BE2C (cell line): Measurements from ENCODE around the gene TRPV5.

ENCODE experiments used
- DNase-seq: peaks from one replicate; pipeline ENCODE4 v3.0.0-alpha.2; 2020
- H3K27me3 ChIP-seq: fragments of 250-450 bp; sonication (Bioruptor Pico); 2 replicates; pipeline ENCODE4 v1.5.1; 2020; ENCODE audit warnings: mild to moderate bottlenecking
- H3K36me3 ChIP-seq: fragments of 250-450 bp; sonication (Bioruptor Pico); 2 replicates; pipeline ENCODE4 v1.5.1; 2020; ENCODE audit warnings: mild to moderate bottlenecking
- H3K4me1 ChIP-seq: fragments of 250-450 bp; sonication (Bioruptor Pico); 2 replicates; pipeline ENCODE4 v1.5.1; 2020
- H3K4me3 ChIP-seq: 2 replicates; pipeline ENCODE4 v1.5.1; 2011; ENCODE audit warnings: low read depth, low read length
- H3K9me3 ChIP-seq: fragments of 250-450 bp; sonication (Bioruptor Pico); 2 replicates; pipeline ENCODE4 v1.5.1; 2020
- TF ChIP-seq, protein P1 (sequence below): IDR thresholded peaks from 2 replicates; pipeline ENCODE4 v1.5.1; 2012; ENCODE audit warnings: mild to moderate bottlenecking, low read depth, low read length

TRPV5 gene

DNA sequence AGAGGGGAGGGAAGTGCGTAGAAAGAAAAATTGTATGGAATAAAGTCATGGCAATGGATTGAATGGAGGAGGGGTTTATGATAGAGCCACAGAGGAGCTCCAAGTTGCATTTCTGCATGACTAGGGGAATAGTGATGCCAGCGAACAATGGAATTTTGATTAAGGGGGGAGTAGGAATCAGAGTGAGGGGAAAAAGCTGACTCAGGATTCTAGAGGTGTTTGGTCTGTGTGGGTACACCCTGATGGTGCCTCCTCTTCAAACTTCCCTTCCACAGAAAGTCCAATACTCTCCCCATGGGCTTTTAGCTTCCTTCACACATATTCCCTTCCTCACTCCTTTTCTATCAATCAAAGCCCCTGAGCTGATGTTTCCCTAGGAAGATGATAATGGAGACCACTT lies 30.4 kb upstream of the TRPV5 start:
- TF ChIP-seq, protein P1, sequence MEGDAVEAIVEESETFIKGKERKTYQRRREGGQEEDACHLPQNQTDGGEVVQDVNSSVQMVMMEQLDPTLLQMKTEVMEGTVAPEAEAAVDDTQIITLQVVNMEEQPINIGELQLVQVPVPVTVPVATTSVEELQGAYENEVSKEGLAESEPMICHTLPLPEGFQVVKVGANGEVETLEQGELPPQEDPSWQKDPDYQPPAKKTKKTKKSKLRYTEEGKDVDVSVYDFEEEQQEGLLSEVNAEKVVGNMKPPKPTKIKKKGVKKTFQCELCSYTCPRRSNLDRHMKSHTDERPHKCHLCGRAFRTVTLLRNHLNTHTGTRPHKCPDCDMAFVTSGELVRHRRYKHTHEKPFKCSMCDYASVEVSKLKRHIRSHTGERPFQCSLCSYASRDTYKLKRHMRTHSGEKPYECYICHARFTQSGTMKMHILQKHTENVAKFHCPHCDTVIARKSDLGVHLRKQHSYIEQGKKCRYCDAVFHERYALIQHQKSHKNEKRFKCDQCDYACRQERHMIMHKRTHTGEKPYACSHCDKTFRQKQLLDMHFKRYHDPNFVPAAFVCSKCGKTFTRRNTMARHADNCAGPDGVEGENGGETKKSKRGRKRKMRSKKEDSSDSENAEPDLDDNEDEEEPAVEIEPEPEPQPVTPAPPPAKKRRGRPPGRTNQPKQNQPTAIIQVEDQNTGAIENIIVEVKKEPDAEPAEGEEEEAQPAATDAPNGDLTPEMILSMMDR: no peak
- H3K4me3 ChIP-seq: no peak overlapping the region
- H3K27me3 ChIP-seq: no peaks in the 10 kb centered on the region
- DNase-seq: no peak
- no peaks in the 10 kb centered on the region for H3K4me1 ChIP-seq
- H3K9me3 ChIP-seq: no peaks in the 10 kb centered on the region
- no peaks in the 10 kb centered on the region for H3K36me3 ChIP-seq

DNA sequence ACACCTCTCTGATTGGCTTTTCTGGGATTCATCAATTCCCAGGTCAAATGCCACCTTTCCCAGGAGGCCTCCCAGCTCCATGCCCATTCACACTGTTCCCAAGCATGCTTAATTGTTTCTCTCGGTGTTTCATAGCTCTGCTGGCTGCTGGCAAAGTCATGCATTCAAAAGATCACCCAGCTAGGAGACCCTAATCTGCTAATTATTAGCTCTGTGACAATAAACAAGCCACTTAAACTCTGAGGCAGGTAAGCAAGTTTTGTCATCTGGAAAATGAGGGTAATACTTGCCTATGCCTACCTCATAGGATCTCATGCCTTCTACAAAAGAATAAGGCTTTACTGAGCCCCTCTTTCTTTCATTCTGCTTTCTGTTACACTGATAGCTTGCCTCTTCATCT lies 29.4 kb upstream of the TRPV5 start:
- no peak overlapping the region for H3K4me3 ChIP-seq
- no peaks in the 10 kb centered on the region for H3K36me3 ChIP-seq
- TF ChIP-seq, protein P1: no peak
- H3K4me1 ChIP-seq: no peaks in the 10 kb centered on the region
- H3K9me3 ChIP-seq: no peaks in the 10 kb centered on the region
- DNase-seq: no peak
- no peaks in the 10 kb centered on the region for H3K27me3 ChIP-seq

DNA sequence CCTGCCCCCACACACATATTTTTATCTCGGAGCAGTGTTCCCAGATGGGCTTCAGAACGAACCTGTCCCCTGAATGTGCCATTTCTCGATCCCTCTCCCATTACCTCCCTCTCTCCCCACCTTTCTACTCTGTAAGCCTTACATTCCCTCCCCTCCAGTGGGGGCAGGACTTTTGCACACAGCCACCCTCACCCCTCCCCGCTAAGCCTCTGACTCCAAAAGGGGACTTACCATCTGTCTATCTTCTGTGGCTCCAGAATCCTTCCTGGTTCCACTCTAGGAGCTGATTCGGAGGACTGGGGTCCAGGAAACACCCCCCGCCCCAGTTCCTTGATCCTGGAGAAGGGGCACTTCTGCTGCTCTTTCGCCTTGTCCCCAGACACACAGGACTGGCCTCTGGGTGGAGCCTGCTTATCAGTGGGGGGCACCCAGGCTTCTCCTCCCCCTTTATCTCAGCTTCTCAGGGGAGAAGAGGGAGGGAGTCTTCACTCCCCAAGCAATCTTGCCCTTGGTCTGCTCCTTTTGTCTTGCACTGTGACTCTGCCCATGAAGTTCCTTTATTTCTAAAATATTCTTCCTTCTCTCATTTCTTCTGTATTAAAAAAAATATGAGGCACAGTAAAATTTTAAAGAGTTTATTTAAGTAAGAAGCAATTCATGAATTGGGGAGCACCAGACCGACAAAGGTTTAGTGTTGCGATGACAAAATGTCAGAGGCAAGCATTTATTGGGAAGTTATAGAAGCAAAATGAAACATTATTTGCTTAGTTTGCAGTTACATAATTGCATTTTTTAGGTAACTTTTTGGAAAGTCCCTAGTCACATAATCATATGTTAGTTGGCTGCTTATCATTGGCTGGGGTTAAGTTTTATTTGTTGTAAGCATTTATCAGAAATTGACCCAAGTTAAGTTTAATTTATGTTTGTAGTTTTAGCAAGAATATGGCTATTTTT lies 28.7 kb upstream of the TRPV5 start, which contains the start of gene KEL:
Gene KEL (minus strand): TSS at position 391 of the 954 bp plus-strand sequence. CDS start 157 bp downstream, at position 234.
- H3K4me1 ChIP-seq: no peaks in the 10 kb centered on the region
- no peaks in the 10 kb centered on the region for H3K36me3 ChIP-seq
- TF ChIP-seq, protein P1: no peak
- H3K27me3 ChIP-seq: no peaks in the 10 kb centered on the region
- DNase-seq: no peak
- H3K4me3 ChIP-seq: no peak within 1 kb of the TSS
- H3K9me3 ChIP-seq: no peaks in the 10 kb centered on the region

DNA sequence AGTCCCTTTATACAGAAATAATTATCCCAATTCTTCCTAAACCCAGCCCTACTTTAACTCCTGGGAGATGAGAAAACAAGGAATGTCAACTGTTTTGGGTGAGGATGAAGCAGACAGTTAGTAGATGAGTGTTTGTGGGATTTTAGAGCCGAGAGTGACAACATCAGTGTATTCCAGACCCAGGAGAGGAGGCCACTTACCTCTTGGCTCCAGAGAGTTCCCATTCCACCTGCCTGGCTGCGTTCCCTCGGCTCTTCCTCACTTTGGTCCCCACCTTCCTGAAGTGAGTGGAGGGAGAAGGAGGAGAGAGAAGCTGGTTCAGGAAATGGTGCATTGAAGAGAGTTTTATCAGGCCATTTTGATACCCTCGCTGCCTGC lies 28.0 kb upstream of the TRPV5 start:
- Histone ChIP-seq H3K4me3 (no peak overlapping the region), H3K9me3 (no peaks in the 10 kb centered on the region), H3K27me3 (no peaks in the 10 kb centered on the region), H3K36me3 (no peaks in the 10 kb centered on the region), H3K4me1 (no peaks in the 10 kb centered on the region)
- TF ChIP-seq, protein P1: no peak
- DNase-seq: no peak

DNA sequence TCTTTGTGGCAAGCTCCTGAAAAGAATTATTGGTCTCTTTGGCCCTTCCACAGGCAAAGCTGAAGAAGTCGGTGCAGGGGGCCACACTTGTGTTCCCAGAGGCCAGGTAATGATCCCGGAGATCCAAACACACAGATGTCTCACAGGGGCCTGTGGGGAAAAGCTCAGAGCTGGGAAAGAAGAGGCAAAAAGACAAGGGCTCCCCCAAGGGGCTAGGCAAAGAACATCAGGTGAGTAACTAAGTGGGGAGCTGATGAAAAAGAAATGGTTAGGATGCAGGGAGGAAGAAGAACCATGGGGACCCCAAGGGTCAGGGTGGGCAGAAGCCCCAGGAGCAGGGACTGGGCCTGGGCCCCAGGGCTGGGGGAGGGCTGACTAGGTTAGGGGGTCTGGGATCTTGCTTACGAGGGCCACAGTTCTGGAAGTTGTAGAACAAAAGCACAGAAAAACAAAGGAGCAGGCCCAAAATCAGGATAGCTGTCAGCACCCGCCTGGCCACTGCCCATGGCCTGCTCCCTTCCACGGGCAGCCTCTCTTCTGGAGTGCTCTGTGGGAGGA lies 27.5 kb upstream of the TRPV5 start:
- no peak for DNase-seq

More for the DNA sequence above, 27.5 kb upstream of the TRPV5 start:
- H3K4me1 ChIP-seq: no peaks in the 10 kb centered on the region
- TF ChIP-seq, protein P1: no peak
- H3K9me3 ChIP-seq: no peaks in the 10 kb centered on the region
- H3K4me3 ChIP-seq: no peak overlapping the region
- H3K27me3 ChIP-seq: no peaks in the 10 kb centered on the region
- no peaks in the 10 kb centered on the region for H3K36me3 ChIP-seq
